SH-SY5Y (cell line): ENCODE results near the gene C6orf132.

Source experiments
- GATA2 ChIP-seq: IDR thresholded peaks from 2 replicates; pipeline ENCODE4 v1.6.1; 2011; ENCODE audit warnings: mild to moderate bottlenecking, low read depth, low read length
- GATA3 ChIP-seq: IDR thresholded peaks from 2 replicates; pipeline ENCODE4 v1.6.1; 2011; ENCODE audit warnings: low read depth, mild to moderate bottlenecking, low read length, moderate library complexity

- TF ChIP-seq GATA2 (no peak), GATA3 (no peak)
Observed at GRCh38 chr6:42179945-42180313, 37.5 kb upstream of the C6orf132 start.
